Fibroblast of gingiva (primary cell): ENCODE results near the gene NMT1.
"Not testable (repeated sequence)": the region's sequence is repeated elsewhere in the genome, so short reads cannot be mapped to it uniquely, and the experiment has no call there.

Experiments used
- DNase-seq: peaks from one replicate; pipeline ENCODE4 v3.0.0-alpha.2; 2011; ENCODE audit warnings: low read depth

Gene NMT1

GRCh38 chr17:45120558-45120957 lies 59.4 kb downstream of the NMT1 start:
- DNase-seq: no peak

GRCh38 chr17:45121055-45121454 lies 59.9 kb downstream of the NMT1 start:
- DNase-seq: no peak

DNA sequence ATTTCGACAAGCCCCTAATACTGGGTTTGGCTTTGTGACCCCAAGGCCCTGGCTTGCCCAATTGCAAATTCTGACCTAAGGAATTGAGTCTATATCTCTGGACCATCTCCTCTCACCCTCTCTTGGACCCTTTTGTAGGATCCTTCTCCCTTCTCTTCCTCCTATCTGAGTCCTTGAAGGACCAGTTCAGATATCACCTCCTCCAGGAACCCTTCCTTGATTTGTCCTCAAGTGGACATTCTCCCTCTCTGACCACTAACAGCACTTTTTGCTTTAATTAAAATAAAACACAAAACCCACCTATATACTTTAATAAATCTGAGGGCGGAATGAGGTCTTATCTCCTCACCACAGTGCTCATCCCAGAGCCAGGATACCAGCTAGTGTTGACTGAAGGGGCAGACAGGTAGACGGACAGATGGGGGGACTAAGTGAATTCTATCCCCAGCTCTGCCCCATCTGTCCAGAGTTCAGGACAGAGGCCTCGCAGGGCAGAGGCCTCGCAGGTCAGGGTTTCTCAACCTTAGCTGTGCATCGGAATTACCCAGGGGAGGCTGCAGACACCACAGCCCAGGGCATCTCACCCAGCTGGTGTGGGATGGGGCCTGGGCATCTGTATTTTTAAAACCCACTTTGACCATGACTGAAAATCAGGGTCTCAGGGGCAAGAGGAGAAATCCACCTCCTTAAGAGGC lies 62.1 kb downstream of the NMT1 start:
- no peak for DNase-seq

DNA sequence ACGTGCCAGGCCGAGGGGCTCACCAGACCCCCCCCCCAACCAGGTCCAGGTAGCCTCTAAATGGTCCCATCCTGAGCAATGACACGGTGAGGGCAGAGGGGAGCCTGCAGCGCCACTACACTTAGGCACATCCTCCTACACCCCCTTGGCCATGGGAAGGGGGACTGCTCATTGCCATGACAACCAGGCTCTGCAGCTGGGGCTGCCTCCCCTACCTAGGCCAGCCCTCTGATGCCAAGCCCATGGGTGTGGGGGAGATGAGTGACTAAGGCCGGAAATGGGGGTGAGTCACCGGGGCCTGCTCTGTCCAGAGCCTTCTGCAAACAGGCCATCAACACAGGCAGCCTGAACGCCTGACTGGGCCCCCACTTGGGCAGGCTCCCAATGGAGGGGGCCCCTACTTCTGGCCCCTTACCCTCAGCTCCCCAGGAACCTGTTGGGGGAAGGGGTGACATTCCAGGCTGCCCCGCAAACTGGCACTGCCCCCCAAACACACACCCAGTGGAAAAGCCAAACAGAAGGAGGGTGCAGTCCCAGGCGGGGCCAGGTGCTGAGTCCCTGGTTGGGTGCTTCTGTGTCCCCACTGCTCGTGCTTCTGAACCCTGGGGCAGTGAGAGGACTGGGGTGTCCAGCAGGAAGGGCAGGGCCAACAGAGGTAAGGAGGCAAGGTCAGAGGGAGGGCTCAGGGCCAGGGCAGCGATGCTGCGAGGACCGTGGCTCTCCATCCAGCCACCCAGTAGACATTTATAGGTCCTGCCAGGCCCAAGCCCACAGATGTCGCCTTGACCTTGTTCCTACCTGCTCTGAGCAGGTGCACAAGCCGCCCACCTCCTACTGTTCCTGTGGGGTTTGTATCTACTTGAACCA lies 63.0 kb downstream of the NMT1 start:
- DNase-seq: peak; percentile 64

DNA sequence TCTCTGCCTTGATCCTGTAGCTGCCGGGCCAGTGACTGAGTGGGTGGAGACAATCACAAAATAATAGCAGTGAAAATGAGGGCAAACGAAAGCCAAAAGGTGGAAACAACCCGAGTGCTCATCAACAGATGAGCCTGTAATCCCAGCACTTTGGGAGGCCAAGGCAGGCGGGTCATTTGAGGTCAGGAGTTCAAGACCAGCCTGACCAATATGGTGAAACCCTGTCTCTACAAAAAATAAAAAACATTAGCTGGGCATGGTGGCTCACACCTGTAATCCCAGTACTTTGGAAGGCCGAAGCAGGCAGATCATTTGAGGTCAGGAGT lies 63.6 kb downstream of the NMT1 start:
- not testable (repeated sequence) for DNase-seq

DNA sequence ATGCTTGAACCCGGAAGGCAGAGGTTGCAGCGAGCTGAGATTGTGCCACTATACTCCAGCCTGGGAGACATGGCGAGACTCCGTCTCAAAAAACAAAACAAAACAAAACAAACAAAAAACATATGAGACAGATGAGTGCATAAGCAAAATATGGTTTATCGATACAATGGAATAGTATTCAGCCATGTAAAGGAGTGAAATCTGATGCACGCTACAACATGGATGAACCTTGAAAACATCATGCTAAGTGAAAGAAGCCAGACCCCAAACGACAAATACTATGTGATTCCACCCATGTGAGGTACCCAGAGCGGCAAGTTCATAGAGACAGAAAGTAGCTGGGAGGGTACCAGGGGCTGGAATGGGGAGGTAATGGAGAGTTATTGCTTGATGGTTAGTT lies 64.4 kb downstream of the NMT1 start:
- no peak for DNase-seq

GRCh38 chr17:45127207-45127547 lies 66.1 kb downstream of the NMT1 start:
- no peak for DNase-seq

GRCh38 chr17:45127548-45128300 lies 66.6 kb downstream of the NMT1 start:
- no peak for DNase-seq

- DNase-seq: no peak
These were observed 67.2 kb downstream of the NMT1 start for GRCh38 chr17:45128331-45128730.

GRCh38 chr17:45128989-45129388 lies 67.9 kb downstream of the NMT1 start:
- DNase-seq: no peak

DNA sequence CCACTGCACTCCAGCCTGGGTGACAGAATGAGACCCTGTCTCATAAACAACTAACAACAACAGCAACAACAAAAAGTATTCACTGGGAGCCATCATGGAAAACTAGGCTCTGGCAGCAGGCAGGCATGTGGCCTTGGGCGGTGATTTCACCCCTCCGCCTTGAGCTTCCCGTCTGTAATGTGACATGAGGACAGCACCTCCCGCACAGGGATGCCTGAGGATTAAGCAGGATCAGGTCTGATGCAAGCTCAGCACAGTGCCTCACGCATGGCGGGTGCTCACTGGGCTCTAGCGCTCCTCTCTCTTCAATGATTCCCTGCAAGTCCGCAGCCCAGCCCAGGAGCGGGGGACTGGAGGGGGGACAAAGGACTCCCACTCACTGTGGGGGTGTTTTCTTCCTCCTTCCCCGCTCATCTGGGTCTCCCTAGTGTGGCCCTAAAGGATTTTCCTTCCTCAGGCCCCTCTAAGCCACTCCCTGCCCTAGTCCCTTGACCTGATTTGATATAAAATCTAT lies 68.4 kb downstream of the NMT1 start:
- DNase-seq: peak; percentile 54

DNA sequence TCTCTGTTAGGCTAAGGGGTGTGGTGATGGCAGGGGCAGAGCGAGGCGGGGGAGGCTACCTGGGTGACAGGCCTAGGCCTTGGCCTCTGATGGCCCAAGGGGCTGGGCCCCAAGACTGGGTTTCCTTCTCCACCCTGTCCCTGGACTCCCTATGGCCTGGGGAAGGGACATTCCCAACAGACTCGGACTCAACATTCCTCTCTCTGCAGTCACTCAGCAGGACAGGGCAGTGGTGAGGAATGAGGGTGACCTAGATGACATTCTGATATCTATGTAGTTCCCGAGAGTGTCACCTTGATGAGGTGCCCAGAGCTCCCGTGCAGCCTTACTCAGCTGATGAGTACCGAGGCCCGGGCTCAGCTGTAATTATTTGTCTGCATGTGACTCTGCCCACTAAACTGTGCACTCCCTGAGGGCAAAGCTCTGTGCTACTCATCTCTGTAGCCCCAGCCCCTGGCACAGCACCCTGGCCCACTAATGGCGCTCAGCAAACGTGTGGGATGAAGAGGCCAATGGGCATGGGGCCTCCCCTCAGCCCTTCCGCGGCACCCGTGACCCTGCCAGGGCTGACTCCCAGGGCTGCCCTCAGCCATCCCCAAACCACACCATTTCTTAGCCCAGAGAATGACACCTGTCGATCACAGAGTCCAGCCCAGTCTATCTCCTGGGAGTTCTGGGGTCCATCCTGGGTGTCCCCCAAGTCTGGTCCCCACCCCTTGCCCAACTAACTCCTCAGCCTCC lies 69.0 kb downstream of the NMT1 start:
- DNase-seq: no peak

GRCh38 chr17:45130681-45131615 lies 69.8 kb downstream of the NMT1 start:
- DNase-seq: no peak

- no peak for DNase-seq
These were observed 70.7 kb downstream of the NMT1 start for GRCh38 chr17:45131616-45132319.

DNA sequence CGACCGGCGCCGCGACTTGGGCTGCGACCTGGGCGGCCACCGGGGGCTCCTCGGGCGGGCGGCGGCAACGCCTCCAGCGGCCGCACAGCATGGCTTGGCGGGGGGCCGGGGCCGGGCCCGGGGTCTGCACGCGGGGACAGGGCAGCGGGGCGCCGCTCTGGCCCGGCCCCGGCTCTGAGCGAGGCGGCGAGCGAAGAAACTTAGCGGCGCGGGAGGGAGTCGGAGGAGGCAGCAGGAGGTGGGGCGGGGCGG lies 71.1 kb downstream of the NMT1 start, which contains the start of gene PLCD3:
PLCD3 (minus strand) TSS at position 196 of the 252 bp plus-strand sequence; CDS start at position 91, 105 bp downstream.
- no peak for DNase-seq

DNA sequence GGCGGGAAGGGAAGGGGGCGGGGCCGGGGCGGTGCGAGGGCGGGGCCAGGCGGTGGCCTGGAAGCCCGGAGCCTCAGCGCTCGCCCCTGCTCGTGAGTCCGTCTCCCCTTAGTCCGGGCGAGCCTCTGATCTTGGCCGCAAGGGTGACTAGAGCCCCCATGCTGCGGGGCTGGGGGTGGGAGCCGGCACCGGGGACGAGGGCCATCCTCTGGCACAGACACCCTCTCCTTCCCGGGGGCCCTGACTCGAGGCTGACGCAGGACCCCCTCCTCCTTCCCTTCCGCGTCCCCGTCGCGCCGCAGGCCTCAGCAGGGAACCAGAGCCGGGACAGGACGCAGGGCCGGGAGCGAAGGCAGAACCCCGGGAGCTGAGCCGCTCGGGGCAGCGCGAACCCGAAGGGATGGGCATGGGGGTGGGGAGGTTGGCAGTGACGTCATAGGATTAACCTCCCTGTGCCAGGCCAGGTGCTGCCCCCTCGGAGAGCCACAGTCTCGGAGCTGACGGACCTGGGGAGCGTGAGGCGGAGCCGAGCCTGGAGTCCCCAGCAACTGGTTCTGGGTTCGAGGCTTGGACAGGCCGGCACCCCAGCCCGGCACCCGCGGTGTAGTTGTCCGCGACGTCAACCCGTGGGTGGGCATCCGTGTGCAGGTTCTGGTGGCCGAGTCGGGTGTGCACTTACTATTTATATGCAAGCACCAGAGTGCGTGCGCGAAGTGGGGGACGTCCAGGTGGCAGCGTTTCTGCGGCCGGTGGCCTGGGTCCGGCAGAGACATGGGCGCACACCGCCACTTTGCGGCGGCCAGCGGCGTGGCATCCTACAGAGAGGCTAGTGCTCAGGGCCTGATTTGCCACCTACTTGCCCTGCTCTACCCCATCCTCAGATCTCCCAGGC lies 71.7 kb downstream of the NMT1 start:
- peak; percentile 77 for DNase-seq

- peak; percentile 95 for DNase-seq
These were observed 74.3 kb downstream of the NMT1 start, which contains the start of gene ACBD4 for GRCh38 chr17:45135192-45135977. Gene ACBD4, plus strand, starts transcription at chr17:45135687. Its CDS starts 458 bp downstream, at chr17:45136145.
